ENCODE measurements around the gene SPAG16.

The SPAG16 gene

GRCh38 chr2:214322662-214323061, 1038.4 kb downstream of the SPAG16 start:
- no peak for DNase-seq (ENCODE audit: extremely low read depth, low read depth)

GRCh38 chr2:214325404-214325803, 1041.1 kb downstream of the SPAG16 start:
- no peak for TF ChIP-seq CTCF (IDR thresholded peaks at IDR 0.05; ENCODE audit: low read depth, low read length)
- no peak for DNase-seq (ENCODE audit: extremely low read depth, low read depth)

More at GRCh38 chr2:214322662-214323061, 1038.4 kb downstream of the SPAG16 start:
- no peak for TF ChIP-seq CTCF (IDR thresholded peaks at IDR 0.05; ENCODE audit: low read depth, low read length)

- no peak for TF ChIP-seq CTCF (IDR thresholded peaks at IDR 0.05; ENCODE audit: low read depth, low read length)
- DNase-seq (ENCODE audit: extremely low read depth, low read depth) = no peak
These were observed 1044.7 kb downstream of the SPAG16 start for GRCh38 chr2:214328941-214329340.

GRCh38 chr2:214341646-214342045, 1057.4 kb downstream of the SPAG16 start:
- no peak for DNase-seq (ENCODE audit: extremely low read depth, low read depth)
- TF ChIP-seq CTCF (IDR thresholded peaks at IDR 0.05; ENCODE audit: low read depth, low read length) = no peak

GRCh38 chr2:214358506-214358905, 1074.2 kb downstream of the SPAG16 start:
- no peak for DNase-seq (ENCODE audit: extremely low read depth, low read depth)
- TF ChIP-seq CTCF (IDR thresholded peaks at IDR 0.05; ENCODE audit: low read depth, low read length) = no peak

GRCh38 chr2:214361116-214361515, 1076.9 kb downstream of the SPAG16 start:
- no peak for TF ChIP-seq CTCF (IDR thresholded peaks at IDR 0.05; ENCODE audit: low read depth, low read length)
- DNase-seq (ENCODE audit: extremely low read depth, low read depth) = no peak

GRCh38 chr2:214365549-214365948, 1081.3 kb downstream of the SPAG16 start:
- no peak for TF ChIP-seq CTCF (IDR thresholded peaks at IDR 0.05; ENCODE audit: low read depth, low read length)
- no peak for DNase-seq (ENCODE audit: extremely low read depth, low read depth)

Data from AG09319 (cell line).